HEK293T (cell line): Measurements from ENCODE around the gene FAM174B.

ENCODE experiments used
- CTCF ChIA-PET: fragments of 350-600 bp; formaldehyde crosslinking; extraction: SDS; loops from one replicate; lab custom pipeline; 2021; ENCODE audit warnings: antibody characterized with exemption, inconsistent platforms; lab: Yijun Ruan, JAX
- POLR2A ChIA-PET: fragments of 350-600 bp; formaldehyde crosslinking; extraction: SDS; loops from one replicate; lab custom pipeline; 2020; ENCODE audit warnings: antibody characterized with exemption, inconsistent platforms; lab: Yijun Ruan, JAX
- DNase-seq: peaks from one replicate; pipeline ENCODE4 v3.0.0; 2012; ENCODE audit warnings: mixed read lengths; ENCODE audit errors: extremely low spot score
- ARNT ChIP-seq: fragments of 450-650 bp; IDR thresholded peaks from 2 replicates; pipeline ENCODE4 v1.6.1; 2017; ENCODE audit warnings: mild to moderate bottlenecking
- BHLHE40 ChIP-seq: fragments of 450-650 bp; IDR thresholded peaks from 2 replicates; pipeline ENCODE4 v1.6.1; 2016; ENCODE audit warnings: mild to moderate bottlenecking, moderate library complexity, borderline replicate concordance
- CTBP1 ChIP-seq: fragments of 450-650 bp; IDR thresholded peaks from 2 replicates; pipeline ENCODE4 v1.6.1; 2016; ENCODE audit warnings: borderline replicate concordance
- ELF4 ChIP-seq: fragments of 450-650 bp; IDR thresholded peaks from 2 replicates; pipeline ENCODE4 v1.6.1; 2017; ENCODE audit warnings: antibody characterized with exemption
- FOXA1 ChIP-seq: fragments of 450-650 bp; IDR thresholded peaks from 2 replicates; pipeline ENCODE4 v1.6.1; 2016; ENCODE audit warnings: mild to moderate bottlenecking
- FOXK2 ChIP-seq: fragments of 450-650 bp; IDR thresholded peaks from 2 replicates; pipeline ENCODE4 v1.6.1; 2016; ENCODE audit warnings: mild to moderate bottlenecking
- FOXM1 ChIP-seq: fragments of 450-650 bp; IDR thresholded peaks from 2 replicates; pipeline ENCODE4 v1.6.1; 2017; ENCODE audit warnings: mild to moderate bottlenecking, borderline replicate concordance
- HDGF ChIP-seq: fragments of 450-650 bp; IDR thresholded peaks from 2 replicates; pipeline ENCODE4 v1.6.1; 2017; ENCODE audit warnings: antibody characterized with exemption, borderline replicate concordance
- L3MBTL2 ChIP-seq: fragments of 450-650 bp; conservative IDR thresholded peaks from 2 replicates; pipeline ENCODE4 v1.6.1; 2016; ENCODE audit warnings: mild to moderate bottlenecking
- LEF1 ChIP-seq: fragments of 450-650 bp; IDR thresholded peaks from 2 replicates; pipeline ENCODE4 v1.6.1; 2017; ENCODE audit warnings: mild to moderate bottlenecking, borderline replicate concordance
- NFRKB ChIP-seq: fragments of 450-650 bp; IDR thresholded peaks from 2 replicates; pipeline ENCODE4 v1.6.1; 2016; ENCODE audit warnings: mild to moderate bottlenecking, moderate library complexity
- SP1 ChIP-seq: fragments of 450-650 bp; IDR thresholded peaks from 2 replicates; pipeline ENCODE4 v1.6.1; 2017
- SUZ12 ChIP-seq: fragments of 450-650 bp; IDR thresholded peaks from 2 replicates; pipeline ENCODE4 v1.6.1; 2016; ENCODE audit warnings: mild to moderate bottlenecking
- TARDBP ChIP-seq: fragments of 450-650 bp; IDR thresholded peaks from 2 replicates; pipeline ENCODE4 v1.6.1; 2016
- ZNF384 ChIP-seq: fragments of 450-650 bp; IDR thresholded peaks from 2 replicates; pipeline ENCODE4 v1.6.1; 2016
- TF ChIP-seq, protein P1 (sequence below): fragments of 450-650 bp; IDR thresholded peaks from 2 replicates; pipeline ENCODE4 v1.6.1; 2016

Gene FAM174B

GRCh38 chr15:92621972-92622533, 33.5 kb downstream of the FAM174B start:
- DNase-seq: no peak
- no peak for TF ChIP-seq TARDBP
- no peak for TF ChIP-seq FOXK2
- TF ChIP-seq, protein P1, sequence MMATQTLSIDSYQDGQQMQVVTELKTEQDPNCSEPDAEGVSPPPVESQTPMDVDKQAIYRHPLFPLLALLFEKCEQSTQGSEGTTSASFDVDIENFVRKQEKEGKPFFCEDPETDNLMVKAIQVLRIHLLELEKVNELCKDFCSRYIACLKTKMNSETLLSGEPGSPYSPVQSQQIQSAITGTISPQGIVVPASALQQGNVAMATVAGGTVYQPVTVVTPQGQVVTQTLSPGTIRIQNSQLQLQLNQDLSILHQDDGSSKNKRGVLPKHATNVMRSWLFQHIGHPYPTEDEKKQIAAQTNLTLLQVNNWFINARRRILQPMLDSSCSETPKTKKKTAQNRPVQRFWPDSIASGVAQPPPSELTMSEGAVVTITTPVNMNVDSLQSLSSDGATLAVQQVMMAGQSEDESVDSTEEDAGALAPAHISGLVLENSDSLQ: no peak
- TF ChIP-seq ELF4: no peak
- POLR2A ChIA-PET: no interaction called here
- CTCF ChIA-PET: interaction anchor here (0.6 kb wide), 1 partner anchor 12 kb away, joined by 3 read pairs; no protein-coding TSS in a partner anchor

DNA sequence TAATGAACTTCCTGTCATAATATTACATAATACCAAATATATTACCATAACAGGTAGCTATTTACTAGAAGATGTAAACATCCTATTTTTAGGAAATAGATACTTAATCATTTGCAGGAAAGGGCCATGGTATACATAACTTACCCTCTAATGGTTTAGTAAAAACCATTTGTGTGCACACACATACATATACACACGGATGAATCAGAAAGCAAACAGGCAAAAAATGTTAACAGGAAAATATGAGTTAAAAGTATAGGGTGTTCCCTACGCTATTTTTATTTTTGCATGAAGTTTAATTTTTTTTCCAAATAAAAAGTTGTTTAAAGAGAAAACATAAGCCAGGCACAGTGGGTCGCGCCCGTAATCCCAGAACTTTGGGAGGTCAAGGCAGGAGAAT, 34.6 kb downstream of the FAM174B start:
- ChIA-PET POLR2A (no interaction called here), CTCF (no interaction called here)
- DNase-seq: no peak
- TF ChIP-seq NFRKB (no peak), CTBP1 (no peak), SUZ12 (no peak), FOXA1 (no peak), HDGF (no peak), FOXM1 (no peak)

GRCh38 chr15:92619145-92620101, 36.2 kb downstream of the FAM174B start:
- POLR2A ChIA-PET: no interaction called here
- TF ChIP-seq L3MBTL2 (no peak), BHLHE40 (no peak), CTBP1 (no peak), ARNT (no peak), FOXK2 (no peak), FOXM1 (no peak), SUZ12 (no peak), NFRKB (no peak), ELF4 (no peak), FOXA1 (no peak), ZNF384 (no peak), TARDBP (no peak), SP1 (no peak), LEF1 (no peak), HDGF (no peak)
- TF ChIP-seq, protein P1: no peak
- CTCF ChIA-PET: no interaction called here
- DNase-seq: no peak

- TF ChIP-seq BHLHE40 (no peak), ARNT (no peak), FOXK2 (no peak), L3MBTL2 (no peak), SP1 (no peak), FOXA1 (no peak)
- TF ChIP-seq, protein P1: no peak
- POLR2A ChIA-PET: no interaction called here
- DNase-seq: no peak
- CTCF ChIA-PET: interaction anchor here (1.2 kb wide), 1 partner anchor 65 kb away, joined by 5 read pairs; no protein-coding TSS in a partner anchor
These were observed 37.7 kb downstream of the FAM174B start for GRCh38 chr15:92617549-92618520.

- no peak for DNase-seq
- TF ChIP-seq SP1: no peak
- POLR2A ChIA-PET: no interaction called here
- CTCF ChIA-PET: interaction anchor here (1.2 kb wide), 1 partner anchor 66 kb away, joined by 5 read pairs; no protein-coding TSS in a partner anchor
These were observed 38.7 kb downstream of the FAM174B start for GRCh38 chr15:92616621-92617548.
